AG08395 (cell line): ENCODE data around the gene BMP7.

Experiments used
- DNase-seq: peaks from one replicate; pipeline ENCODE4 v3.0.0; 2012; ENCODE audit warnings: mixed read lengths, low spot score

The BMP7 gene

GRCh38 chr20:57266291-57267157 is at the start of gene BMP7:
BMP7 (minus strand) TSS chr20:57266641; CDS start chr20:57266122, 519 bp downstream.
- no peak for DNase-seq

GRCh38 chr20:57315976-57316480 is 49.6 kb upstream of the BMP7 start:
- DNase-seq, result no peak

- DNase-seq, result no peak
Observed at GRCh38 chr20:57315083-57315975, 48.9 kb upstream of the BMP7 start.

GRCh38 chr20:57313951-57314350 is 47.5 kb upstream of the BMP7 start:
- no peak for DNase-seq

GRCh38 chr20:57313230-57313629 is 46.8 kb upstream of the BMP7 start:
- DNase-seq, result no peak

GRCh38 chr20:57312138-57312537 is 45.7 kb upstream of the BMP7 start:
- DNase-seq, result no peak

- DNase-seq, result no peak
Observed at GRCh38 chr20:57310821-57311514, 44.5 kb upstream of the BMP7 start.

- DNase-seq, result no peak
Observed at GRCh38 chr20:57309544-57310115, 43.2 kb upstream of the BMP7 start.

- DNase-seq, result no peak
Observed at GRCh38 chr20:57308451-57309271, 42.2 kb upstream of the BMP7 start.

GRCh38 chr20:57306747-57307146 is 40.3 kb upstream of the BMP7 start:
- no peak for DNase-seq

GRCh38 chr20:57301026-57301425 is 34.6 kb upstream of the BMP7 start:
- no peak for DNase-seq

GRCh38 chr20:57298457-57298856 is 32.0 kb upstream of the BMP7 start:
- no peak for DNase-seq

GRCh38 chr20:57294550-57294949 is 28.1 kb upstream of the BMP7 start:
- no peak for DNase-seq

GRCh38 chr20:57293995-57294394 is 27.6 kb upstream of the BMP7 start:
- DNase-seq, result no peak

- no peak for DNase-seq
Observed at GRCh38 chr20:57292611-57293010, 26.2 kb upstream of the BMP7 start.

GRCh38 chr20:57291694-57292093 is 25.3 kb upstream of the BMP7 start:
- no peak for DNase-seq

GRCh38 chr20:57291003-57291402 is 24.6 kb upstream of the BMP7 start:
- DNase-seq, result no peak

GRCh38 chr20:57290178-57290484 is 23.7 kb upstream of the BMP7 start:
- DNase-seq, result no peak

- DNase-seq, result no peak
Observed at GRCh38 chr20:57289391-57290177, 23.1 kb upstream of the BMP7 start.

- peak; percentile 14 for DNase-seq
Observed at GRCh38 chr20:57288651-57289277, 22.3 kb upstream of the BMP7 start.
